ENCODE measurements around the gene RAB11FIP3.

DNA sequence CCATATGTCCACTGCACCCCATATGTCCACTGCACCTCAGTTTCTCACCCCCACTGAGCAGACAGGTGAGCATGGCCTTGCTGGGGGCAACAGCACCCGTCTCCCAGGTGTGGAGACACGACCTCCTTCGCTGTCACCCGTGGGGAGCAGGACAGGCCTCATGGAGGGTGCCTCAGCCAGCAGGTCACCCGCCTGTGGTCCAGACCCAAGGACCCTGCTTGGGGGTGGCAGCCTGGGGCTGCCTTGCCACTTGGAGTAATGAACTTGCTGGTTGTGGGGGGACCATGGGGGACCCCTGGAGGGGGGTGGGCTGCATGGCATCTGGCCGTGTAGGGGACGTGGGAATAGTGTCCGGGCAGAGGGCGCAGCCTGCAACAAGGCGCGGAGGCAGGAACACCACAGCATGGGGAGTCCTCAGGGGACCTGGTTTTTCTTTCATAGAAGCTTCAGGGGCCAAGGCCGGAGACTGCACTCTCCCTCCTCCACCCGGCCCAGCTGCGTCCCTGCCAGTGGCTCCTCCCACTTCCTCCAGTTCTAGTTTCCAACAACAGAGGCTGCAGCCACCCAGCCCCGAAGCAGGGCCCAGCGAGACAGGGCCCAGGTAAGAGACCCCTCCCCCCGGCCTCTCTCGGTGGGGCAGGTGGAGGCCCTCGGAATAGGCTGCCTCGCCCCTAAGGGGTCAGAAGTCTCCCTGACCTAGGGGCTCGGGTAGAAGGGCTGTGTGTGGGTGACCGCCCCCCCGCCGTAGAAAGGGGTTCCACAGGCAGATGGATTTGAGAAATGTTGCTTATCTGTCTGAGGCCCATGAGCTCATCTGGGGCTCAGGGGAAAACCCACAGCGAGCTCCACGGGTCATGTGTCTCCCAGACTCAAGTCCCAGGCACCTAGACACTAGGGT is 141.3 kb downstream of the RAB11FIP3 start, which contains the start of gene NHLRC4:
- TF ChIP-seq, protein P1, sequence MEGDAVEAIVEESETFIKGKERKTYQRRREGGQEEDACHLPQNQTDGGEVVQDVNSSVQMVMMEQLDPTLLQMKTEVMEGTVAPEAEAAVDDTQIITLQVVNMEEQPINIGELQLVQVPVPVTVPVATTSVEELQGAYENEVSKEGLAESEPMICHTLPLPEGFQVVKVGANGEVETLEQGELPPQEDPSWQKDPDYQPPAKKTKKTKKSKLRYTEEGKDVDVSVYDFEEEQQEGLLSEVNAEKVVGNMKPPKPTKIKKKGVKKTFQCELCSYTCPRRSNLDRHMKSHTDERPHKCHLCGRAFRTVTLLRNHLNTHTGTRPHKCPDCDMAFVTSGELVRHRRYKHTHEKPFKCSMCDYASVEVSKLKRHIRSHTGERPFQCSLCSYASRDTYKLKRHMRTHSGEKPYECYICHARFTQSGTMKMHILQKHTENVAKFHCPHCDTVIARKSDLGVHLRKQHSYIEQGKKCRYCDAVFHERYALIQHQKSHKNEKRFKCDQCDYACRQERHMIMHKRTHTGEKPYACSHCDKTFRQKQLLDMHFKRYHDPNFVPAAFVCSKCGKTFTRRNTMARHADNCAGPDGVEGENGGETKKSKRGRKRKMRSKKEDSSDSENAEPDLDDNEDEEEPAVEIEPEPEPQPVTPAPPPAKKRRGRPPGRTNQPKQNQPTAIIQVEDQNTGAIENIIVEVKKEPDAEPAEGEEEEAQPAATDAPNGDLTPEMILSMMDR (IDR thresholded peaks at IDR 0.05), result no peak
- TF ChIP-seq POLR2A (IDR thresholded peaks at IDR 0.05), result no peak

Data from ovary (tissue), 3 donors.